ENCODE data around the gene TMEM163.

DNA sequence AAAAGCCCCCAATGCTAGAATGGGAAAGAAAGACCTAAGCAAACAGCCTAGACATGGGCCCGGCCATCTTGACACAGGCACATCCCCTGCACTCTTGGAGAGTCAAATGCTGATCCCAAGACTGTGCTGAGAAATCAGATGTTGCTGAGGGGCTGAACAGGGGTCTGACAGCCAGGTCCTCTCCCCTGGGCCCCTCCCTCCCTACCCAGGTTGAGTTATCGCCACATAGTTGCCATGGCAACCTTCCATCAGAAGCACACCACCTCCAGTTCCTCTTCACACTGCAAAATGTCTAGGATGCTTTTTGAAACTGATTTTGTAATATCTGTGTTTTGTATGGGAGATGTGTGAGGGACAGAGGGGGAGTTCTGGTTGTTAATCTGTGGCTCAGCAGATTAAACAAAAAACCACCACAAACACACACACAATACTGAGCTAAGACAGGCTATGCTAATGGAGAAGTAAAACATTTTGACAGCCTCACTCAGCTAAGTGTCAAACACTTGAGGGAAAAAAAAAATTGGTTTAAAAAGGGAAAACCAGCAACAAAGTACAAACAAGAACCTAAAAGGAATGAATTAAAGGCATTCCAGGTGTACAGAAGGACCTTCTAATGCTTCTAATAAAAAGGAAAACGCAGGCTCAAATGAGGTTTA, 88.2 kb downstream of the TMEM163 start:
- TF ChIP-seq GATA2 (IDR thresholded peaks at IDR 0.05; ENCODE audit: low read depth, low read length) (no peak), GATA3 (IDR thresholded peaks at IDR 0.05; ENCODE audit: low read depth, low read length) (no peak)
